Hypothalamus (tissue), 51 donors: Measurements from ENCODE around the gene POU2F2.

Experiments used
- DNase-seq, 51 donors: peaks; one replicate each; lab custom pipeline; 2025; lab: John Stamatoyannopoulos, UW

The POU2F2 gene

DNA sequence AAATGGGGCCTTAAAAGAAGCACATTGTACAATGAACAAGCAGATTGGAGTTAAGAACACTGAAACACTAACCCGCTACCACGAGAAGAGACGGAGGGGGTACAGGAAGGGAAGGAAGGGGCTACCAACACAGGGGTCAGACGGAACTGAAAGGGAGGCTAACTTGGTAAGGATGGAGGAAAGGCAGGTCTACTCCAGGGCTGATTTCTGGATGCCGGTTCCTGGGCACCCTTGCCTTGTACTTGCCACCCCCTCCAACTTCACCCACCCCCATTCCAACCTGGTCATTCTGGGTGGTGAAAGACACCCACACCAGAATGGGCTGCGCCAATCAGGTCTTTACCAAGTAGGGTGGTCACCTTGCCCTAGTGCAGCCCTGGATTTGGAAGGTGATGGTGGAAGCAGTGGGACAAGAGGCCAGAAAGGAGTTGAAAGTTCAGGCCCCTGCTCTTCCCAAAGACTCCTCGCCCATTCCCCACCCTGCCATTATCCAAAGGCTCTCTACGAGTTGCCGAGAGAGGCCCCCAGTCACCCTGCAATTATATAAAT is 46.0 kb downstream of the POU2F2 start:
- DNase-seq: no peak

DNA sequence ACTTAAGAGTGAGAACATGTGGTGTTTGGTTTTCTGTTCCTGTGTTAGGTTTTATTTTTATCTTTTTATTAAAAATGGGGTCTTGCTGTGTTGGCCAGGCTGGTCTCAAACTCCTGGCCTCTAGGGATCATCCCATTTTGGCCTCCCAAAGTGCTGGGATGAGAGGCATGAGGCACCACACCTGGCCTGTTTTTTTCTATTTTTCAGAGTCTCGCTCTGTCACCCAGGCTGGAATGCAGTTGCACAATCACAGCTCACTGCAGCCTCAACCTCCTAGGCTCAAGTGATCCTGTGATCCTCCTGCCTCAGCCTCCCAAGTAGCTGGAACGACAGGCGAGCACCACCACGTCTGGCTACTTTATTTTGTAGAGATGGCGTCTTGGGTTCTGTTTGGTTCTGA is 48.7 kb downstream of the POU2F2 start:
- no peak for DNase-seq

DNA sequence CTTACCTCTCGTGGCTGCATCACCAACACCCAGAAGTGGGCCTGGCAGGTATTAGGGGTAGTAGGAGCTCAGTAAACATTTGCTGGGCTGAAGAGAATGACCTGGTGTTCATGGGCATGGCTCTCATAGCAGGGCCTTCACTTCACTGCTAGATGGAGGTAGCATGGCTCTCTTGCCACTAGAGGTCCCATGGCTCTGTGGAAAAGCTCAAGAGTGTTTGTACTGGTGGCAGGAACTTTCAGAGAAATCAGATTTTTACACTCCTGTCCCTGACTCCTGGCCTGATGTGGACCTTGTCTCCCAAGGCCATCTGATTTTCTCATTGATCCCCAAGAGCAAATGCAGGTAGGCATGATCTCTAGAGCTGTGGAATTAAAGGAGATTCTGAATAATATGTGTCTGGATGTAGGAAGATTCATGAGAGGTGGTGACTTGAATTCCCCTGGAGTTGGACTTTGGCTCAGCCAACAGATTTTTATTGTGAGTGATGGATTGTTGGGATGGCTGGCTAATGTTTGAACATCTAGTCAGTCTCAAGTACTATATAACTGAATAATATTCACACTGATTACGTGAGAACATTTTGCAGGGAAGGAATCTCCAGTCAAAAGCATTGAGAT is 50.6 kb downstream of the POU2F2 start:
- DNase-seq: peak in 2 of 51 donors; percentile 4 to 8

DNA sequence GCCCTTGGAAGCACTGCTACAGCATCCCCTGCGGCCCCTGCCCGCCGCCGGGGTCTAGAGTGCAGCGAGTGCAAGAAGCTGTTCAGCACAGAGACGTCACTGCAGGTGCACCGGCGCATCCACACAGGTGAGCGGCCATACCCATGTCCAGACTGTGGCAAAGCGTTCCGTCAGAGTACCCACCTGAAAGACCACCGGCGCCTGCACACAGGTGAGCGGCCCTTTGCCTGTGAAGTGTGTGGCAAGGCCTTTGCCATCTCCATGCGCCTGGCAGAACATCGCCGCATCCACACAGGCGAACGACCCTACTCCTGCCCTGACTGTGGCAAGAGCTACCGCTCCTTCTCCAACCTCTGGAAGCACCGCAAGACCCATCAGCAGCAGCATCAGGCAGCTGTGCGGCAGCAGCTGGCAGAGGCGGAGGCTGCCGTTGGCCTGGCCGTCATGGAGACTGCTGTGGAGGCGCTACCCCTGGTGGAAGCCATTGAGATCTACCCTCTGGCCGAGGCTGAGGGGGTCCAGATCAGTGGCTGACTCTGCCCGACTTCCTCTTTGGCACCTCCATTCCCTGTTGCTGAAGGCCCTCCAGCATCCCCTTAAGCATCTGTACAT is 51.4 kb downstream of the POU2F2 start:
- no peak for DNase-seq

DNA sequence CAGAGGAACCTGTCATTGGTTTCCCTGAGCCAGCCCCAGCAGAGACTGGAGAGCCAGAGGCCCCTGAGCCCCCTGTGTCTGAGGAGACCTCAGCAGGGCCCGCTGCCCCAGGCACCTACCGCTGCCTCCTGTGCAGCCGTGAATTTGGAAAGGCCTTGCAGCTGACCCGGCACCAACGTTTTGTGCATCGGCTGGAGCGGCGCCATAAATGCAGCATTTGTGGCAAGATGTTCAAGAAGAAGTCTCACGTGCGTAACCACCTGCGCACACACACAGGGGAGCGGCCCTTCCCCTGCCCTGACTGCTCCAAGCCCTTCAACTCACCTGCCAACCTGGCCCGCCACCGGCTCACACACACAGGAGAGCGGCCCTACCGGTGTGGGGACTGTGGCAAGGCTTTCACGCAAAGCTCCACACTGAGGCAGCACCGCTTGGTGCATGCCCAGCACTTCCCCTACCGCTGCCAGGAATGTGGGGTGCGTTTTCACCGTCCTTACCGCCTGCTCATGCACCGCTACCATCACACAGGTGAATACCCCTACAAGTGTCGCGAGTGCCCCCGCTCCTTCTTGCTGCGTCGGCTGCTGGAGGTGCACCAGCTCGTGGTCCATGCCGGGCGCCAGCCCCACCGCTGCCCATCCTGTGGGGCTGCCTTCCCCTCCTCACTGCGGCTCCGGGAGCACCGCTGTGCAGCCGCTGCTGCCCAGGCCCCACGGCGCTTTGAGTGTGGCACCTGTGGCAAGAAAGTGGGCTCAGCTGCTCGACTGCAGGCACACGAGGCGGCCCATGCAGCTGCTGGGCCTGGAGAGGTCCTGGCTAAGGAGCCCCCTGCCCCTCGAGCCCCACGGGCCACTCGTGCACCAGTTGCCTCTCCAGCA is 52.1 kb downstream of the POU2F2 start:
- DNase-seq: no peak

DNA sequence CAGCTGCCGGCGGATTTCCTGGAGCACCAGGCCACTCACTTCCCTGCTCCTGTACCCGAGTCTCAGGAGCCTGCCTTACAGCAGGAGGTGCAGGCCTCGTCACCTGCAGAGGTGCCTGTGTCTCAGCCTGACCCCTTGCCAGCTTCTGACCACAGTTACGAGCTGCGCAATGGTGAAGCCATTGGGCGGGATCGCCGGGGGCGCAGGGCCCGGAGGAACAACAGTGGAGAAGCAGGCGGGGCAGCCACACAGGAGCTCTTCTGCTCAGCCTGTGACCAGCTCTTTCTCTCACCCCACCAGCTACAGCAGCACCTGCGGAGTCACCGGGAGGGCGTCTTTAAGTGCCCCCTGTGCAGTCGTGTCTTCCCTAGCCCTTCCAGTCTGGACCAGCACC is 53.0 kb downstream of the POU2F2 start:
- no peak for DNase-seq

DNA sequence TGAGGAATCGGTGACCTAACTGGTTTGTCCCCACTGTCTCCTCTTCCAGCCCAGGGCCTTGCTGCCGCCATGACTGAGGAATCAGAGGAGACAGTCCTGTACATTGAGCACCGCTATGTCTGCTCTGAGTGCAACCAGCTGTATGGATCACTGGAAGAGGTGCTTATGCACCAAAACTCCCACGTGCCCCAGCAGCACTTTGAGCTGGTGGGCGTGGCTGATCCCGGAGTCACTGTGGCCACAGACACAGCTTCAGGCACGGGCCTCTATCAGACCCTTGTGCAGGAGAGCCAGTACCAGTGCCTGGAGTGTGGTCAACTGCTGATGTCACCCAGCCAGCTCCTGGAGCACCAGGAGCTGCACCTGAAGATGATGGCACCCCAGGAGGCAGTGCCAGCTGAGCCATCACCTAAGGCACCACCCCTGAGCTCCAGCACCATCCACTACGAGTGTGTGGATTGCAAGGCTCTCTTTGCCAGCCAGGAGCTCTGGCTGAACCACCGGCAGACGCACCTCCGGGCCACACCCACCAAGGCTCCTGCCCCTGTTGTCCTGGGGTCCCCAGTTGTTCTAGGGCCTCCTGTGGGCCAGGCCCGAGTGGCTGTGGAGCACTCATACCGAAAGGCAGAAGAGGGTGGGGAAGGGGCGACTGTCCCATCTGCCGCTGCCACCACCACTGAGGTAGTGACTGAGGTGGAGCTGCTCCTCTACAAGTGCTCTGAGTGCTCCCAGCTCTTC is 53.5 kb downstream of the POU2F2 start:
- DNase-seq: no peak

DNA sequence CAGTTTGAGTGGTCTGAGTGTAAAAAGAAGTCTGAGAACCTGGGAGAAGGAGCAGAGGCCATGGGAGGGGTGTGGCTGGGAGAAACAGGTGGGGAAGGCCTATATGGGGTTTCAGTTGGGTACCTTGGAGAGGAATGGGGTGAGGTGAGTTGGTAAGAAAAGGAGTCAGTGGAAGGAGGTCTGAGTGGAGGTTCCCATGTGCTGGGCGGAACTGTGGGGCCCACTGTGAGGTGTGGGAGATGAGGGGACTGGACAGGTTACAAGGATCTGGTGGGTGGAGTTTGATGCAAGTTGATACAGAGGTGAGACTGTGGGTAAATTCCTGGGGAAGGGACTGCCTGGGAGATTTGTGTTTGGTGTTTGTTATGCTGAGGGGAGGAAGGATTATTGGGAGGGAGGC is 54.2 kb downstream of the POU2F2 start:
- DNase-seq: no peak

DNA sequence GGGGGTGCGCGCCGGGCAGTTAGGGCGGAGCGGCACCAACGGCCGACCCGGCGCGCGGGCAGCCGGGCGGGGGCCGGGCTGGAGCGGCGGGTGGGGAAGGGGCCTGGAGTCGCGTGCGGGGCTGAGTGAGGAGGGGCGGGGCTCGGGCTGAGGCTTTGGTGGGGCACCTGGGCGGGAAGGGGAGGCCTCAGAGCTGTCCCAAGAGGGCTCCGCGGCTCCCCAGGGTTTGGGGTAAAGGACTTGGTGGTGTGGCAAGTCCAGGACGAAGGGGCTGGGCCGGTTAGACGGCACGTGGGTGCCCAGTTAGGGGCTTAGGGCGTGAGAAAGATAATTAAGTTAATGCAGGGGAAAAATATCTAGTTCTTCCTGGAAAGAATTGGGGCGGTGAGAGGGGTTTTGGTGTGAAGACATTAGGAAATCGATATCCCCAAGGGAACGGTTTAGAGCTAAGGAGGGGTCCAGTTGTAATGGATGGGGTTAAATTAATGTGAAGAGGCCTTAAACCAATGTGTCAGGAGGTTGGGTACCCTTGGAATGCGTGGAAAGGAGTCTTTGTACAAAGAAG is 55.8 kb downstream of the POU2F2 start:
- peak in 11 of 51 donors; percentile 35 to 63 (median 59) for DNase-seq

DNA sequence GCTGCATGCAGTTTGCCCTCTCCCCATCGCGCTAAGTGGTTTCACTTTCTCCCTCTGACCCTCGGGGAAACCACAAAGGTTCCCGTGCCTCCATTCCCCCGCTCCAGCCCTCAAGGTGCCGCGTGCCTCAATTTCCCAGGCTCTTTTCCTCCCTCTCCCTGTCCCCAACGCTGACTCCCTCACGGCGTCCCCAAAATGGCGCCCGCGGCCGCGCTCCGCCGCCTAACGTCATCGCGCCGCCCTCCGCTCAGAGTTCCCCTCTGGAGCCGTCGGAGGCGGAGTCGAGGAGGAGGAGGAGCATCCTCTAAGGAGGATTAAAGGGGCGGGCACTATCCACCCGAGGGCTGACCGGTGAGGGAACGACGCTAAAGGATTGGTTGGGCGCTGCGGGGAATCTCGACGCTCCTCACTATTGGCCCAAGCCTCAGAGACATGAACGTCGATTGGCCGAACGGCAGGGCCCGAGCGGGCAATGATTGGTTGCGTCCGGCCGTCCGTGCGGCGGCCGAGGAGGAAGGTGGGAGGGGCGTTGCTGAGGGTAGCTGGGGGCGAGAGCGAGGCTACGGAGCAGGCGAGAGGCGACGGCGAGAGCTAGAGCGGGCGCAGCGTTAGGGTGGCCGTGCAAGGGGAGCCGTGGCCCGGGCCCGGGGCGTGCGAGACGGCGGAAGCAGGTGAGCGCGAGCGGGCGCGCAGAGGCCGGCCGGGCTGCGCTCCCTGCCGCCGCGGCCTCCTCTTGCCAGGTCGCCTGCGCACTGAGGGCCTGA is 56.4 kb downstream of the POU2F2 start, which contains the start of gene ZNF574:
Gene ZNF574 (plus strand): TSS at position 551 of the 764 bp plus-strand sequence. CDS start 2,441 bp downstream, outside the sequence.
- peak; percentile 81 to 99 (median 97) for DNase-seq

DNA sequence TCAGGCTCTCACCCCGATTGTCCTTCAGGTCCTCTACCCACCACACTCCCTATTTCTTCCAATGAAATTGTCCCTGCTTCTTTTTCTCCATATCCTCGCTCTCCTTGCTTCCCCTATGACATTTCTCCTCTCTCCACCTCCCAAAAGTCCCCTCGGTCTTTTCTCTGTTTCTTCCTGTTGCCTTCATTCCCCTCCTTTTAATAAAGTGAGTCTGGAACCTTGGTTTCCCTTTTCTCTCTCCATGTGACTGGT is 57.0 kb downstream of the POU2F2 start:
- peak in 2 of 51 donors; percentile 28 to 34 for DNase-seq

DNA sequence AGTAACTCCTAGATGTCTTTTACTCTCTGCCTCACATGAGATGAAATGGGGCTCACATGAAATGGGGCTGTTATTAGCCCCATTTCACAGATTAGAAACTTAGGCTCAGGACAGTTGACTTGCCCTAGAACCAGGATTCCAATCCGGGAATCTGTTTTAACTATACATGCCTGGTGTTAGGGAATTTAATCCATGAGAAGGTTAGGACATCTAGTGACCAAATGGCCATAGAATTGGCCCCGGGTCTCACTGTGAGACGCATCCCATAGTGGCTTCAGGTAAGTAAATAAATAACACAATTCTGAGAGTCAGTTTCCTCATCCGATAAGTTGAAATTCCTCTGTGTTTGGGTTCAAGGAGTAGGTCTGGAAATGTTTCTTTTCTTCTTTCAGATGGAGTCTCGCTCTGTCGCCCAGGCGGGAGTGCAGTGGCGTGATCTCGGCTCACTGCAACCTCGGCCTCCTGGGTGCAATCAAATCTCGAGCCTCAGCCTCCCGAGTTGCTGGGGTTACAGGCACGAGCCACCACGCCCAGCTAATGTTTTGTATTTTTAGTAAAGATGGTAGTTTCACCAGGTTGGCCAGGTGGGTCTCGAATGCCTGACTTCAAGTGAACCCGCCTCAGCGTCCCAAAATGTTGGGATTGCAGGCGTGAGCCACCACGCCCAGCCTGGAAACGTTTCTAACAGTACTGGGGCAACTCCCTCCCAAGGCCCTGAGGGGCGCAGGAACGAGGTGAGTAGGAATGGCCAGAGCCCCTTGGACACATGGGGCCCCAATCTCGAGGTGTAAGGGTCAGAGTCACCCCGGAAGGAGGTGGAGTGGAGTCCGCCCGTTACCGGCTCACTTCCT is 57.5 kb downstream of the POU2F2 start:
- peak in 3 of 51 donors; percentile 8 to 37 (median 24) for DNase-seq

DNA sequence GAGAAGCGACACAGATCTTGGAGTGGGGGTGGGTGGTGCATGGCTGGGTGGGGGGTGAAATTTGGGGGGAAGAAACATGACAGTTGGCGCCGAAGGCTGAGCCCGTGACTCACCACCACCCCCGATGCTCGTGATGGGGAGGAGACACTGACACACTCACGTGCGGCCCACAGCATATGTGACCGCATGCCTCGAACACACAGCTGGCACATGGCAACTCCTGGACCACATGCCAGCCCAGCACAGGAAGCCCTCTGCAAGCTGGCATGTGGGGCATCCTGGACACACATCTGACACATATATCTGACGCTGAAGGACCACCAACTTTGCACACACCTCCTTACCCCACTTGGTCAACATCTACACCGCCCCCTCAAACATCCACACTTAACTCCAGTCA is 61.0 kb downstream of the POU2F2 start:
- peak in 1 of 51 donors; percentile 49 for DNase-seq

DNA sequence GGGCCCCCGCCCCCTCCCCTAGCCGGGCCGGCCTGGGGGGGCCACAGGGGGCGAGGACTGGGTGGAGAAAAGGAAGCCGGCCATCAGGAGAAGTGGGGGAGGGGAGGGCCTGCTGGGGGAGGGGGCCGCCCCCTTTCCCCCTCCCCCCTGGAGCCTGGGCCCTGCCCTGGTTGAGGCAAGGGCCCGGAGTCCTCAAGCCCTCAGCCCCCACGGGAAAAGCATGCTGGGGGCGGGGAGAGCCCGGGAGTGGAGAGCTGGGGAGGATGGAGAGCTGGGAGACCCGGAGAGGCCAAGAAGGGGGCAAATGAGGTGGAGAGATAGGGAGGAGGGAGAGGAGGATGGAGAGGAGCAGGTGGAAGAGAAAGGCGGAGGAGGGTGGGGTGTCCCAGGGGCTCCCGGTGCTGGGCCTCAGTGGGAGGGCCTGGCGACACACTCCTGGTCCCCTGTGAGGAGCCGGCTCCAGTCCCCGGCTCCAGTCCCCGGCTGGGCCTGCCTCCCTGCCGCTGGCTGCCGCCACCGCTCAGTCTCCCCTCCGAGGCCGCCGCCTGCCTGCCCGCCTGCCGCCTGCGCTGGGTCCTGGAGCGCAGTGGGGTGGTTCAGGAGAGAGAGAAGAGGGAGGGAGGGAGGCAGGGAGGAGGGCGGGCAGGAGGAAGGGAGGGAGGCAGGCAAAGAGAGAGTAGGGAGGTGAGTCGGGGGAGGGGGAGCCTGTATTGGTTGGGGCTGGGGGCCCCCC is 62.5 kb downstream of the POU2F2 start, which contains the start of gene GRIK5:
Gene GRIK5 (minus strand): TSS at position 588 of the 733 bp plus-strand sequence. CDS start 4,436 bp downstream, outside the sequence.
- DNase-seq: peak in 23 of 51 donors; percentile 8 to 58 (median 33)

DNA sequence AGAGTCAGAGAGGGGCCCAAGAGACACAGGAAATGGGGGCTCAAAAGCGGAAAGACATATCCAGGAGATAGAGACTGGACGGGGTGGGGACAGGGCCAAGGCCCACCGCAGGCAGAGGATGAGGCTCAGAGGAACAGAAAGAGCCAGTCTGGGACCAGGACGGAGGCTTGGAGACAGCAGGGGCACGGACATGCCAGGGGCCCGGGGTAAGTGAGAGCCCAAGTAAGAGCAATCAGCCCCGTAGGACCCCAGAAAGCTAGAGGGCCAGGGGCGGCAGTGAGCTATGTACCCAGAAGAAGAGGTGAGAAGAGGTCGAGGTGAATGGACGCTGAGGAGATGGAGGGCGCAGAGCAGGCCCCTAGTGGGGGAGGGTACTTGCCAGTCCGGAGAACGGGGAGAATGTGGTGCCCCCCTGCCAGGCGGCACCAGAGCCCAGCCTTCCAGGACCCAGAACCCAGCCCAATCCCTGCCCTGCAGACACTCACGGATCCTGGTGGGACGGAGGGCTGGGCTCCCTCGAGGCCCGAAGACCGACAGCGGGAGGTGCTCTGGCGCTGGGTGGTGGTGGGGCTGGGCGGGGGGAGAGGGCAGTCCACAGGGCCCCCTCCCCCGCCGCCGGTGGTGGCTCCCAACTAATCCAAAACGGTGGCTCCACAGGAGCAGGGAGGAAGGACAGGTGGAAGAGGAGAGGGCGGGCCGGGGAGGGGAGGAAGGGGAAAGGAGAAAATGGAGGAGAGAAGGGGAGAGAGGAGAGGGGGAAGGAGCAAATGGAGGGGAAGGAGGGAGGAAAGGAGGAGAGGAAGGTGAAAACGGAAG is 63.3 kb downstream of the POU2F2 start:
- DNase-seq: peak in 4 of 51 donors; percentile 6 to 15 (median 11)

DNA sequence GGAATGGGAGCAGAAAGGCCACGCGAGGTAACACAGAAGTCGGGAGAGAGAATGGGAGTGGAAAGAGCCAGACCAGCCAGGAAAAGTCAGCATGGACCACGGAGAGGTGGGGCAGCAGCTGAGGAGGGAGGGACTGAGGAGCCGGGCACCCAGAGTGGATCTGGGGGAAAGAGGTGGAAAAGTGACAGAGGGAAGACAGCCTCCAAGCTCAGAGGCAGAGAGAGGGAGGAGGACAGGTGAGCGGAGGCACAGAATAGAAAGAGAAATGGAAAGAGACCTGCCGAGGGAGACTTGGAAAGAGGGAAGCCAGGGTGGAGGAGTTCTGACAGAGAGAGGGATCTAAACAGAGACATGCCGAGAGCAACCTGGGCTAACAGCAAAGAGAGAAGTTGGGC is 63.9 kb downstream of the POU2F2 start:
- peak in 1 of 51 donors; percentile 15 for DNase-seq

DNA sequence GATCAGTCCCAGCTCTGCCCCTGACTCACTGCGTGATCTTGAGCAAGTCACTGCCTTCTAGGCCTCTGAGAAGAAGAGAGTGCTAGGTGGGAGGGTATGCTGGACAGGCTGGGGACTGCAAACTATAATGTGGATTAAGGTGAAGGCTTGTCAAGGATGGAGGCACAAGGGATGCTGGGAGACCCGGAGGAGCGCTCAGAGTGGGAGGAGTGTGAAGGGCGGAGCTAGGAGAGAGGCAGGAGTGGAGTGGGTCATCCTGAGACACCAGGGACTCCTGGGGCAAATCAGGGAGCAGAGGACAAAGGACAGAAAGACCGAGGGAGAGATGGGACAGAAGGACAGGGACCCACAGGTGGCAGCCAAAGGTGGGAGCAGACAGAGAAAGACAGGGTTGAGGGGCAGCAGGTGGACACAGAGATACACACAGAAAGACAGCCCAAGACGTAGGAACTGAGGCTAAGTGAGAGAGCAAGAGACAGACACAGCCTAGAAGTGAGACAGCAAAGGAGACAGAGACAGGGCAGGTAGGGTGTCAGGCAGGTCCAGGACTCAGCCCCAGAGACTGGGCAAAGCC is 64.8 kb downstream of the POU2F2 start:
- DNase-seq: no peak
